NCI-H2171 (cell line): Measurements from ENCODE around the gene ATG2B.
A peak's percentile ranks its signal among the peaks of the same experiment; 100 is the strongest.
"Not testable (repeated sequence)": the region's sequence is repeated elsewhere in the genome, so short reads cannot be mapped to it uniquely, and the experiment has no call there.

Experiments
- DNase-seq: peaks from one replicate; lab custom pipeline; 2025; lab: John Stamatoyannopoulos, UW

The ATG2B gene

DNA sequence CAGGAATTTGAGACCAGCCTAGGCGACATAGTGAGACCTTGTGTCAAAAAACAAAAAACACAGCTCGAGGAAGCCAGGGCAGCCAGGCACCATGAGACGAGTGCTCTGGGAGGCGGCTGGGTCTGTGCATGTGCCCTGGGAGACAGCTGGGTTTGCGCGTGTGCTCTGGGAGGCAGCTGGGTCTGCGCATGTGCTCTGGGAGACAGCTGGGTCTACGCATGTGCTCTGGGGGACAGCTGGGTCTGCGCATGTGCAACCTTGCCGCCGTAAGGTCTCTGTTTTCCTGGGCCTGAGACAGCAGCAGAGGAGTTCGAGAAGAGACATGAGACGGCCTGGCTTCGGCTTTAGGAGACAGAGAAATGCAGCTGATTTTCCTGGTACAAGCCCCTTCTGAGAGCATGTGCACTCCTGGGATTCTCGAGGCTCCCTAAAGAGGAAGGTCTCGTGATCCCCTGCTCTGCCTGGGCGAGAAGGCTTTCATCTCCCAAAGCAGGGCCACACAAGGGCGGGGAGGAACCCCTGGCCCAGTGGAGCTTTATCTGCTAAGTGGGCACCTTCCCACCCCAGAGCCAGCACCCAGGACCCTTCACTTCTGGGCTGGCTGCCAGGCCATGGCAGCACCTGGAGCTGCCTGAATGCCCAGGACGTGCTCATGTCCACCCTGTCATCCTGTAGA lies 110.7 kb downstream of the ATG2B start:
- peak; percentile 31 for DNase-seq

DNA sequence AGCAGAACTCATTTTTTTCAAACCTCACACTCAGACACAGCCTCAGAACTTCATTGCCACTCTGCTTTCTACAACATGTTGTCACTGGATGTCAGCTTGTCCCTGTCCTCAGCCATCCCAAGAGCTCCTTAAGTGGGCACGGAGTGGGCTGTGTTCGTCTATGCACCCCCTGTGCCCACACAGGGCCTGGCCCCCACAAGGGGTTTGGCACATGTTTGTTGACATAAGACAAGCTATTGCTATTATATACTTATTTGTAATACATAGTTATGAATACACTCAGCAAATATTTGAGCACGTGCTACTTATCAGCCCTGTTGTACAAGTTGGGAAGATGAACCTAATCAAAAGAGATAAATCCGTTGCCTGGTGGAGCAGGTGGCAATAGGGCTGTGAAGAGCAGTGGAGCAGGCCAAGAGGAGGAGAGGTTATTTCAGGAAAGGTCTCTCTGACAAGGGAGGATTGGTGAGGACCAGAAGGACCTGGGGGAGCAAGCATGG lies 111.4 kb downstream of the ATG2B start:
- no peak for DNase-seq

GRCh38 chr14:96250485-96250884 lies 112.7 kb downstream of the ATG2B start:
- DNase-seq: no peak

- no peak for DNase-seq
These were observed 114.1 kb downstream of the ATG2B start for GRCh38 chr14:96249029-96249428.

GRCh38 chr14:96247031-96247430 lies 116.1 kb downstream of the ATG2B start:
- DNase-seq: no peak

DNA sequence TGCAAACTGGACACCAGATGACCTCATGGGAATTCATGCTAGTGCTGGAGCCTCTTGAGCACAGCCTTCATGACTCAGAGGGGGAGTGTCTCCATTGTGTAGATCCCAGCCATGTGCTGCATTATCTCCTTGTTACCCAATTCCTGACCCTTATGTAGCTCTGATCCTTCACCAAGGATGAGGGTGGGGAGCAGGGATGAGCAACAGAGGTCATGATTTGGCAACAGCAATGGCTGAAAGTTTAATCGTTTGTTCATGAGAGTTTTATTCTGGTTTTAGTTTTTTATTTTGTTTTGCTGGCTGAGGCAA lies 116.6 kb downstream of the ATG2B start:
- DNase-seq: peak; percentile 83

GRCh38 chr14:96245710-96246538 lies 117.2 kb downstream of the ATG2B start:
- DNase-seq: peak; percentile 92

DNA sequence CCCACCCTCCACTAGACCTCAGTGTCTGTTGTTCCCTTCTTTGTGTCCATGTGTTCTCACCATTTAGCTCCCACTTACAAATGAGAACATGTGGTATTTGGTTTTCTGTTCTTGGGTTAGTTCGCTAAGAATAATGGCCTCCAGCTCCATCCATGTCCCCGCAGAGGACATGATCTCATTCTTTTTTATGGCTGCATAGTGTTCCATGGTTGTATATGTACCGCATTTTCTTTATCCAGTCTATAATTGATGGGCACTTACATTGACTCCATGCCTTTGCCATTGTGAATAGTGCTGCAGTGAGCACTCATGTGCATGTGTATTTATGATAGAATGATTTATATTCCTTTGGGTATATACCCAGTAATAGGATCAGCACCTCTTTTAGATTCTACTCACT lies 118.1 kb downstream of the ATG2B start:
- not testable (repeated sequence) for DNase-seq

DNA sequence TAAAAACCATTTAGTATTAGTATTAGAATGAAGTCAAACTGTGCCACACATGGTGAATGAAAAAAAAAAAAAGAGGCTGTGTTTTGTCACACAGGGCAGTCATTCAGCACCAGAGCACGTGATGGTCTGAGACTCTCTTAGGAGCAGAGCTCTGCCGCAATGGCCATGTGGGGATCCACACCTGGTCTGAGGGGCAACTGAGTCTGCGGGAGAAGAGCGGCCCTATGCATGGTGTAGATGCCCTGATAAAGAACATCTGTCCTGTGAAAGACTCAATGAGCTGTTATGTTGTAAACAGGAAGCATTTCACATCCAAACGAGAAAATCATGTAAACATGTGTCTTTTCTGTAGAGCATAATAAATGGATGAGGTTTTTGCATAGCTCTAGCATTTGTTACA lies 119.4 kb downstream of the ATG2B start:
- DNase-seq: peak; percentile 44

DNA sequence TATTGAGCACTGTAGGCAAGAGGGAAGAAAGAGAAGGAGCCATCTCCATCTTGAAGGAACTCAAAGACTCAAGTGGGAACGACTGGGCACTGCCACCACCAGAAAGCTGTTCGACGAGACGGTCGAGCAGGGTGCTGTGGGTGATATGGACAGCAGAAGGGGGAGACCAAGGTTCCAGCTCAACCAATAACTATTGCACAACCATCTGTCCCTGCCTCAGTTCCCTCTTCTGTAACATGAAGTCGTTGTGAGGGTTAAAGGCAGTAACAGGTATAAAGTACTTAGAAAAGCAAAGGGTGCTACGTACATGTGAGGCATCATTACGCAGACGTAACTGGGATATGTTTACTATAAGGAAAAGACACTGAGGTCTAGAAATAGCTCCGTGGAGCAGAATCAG lies 121.0 kb downstream of the ATG2B start:
- DNase-seq: no peak

GRCh38 chr14:96240641-96241040 lies 122.5 kb downstream of the ATG2B start:
- no peak for DNase-seq

DNA sequence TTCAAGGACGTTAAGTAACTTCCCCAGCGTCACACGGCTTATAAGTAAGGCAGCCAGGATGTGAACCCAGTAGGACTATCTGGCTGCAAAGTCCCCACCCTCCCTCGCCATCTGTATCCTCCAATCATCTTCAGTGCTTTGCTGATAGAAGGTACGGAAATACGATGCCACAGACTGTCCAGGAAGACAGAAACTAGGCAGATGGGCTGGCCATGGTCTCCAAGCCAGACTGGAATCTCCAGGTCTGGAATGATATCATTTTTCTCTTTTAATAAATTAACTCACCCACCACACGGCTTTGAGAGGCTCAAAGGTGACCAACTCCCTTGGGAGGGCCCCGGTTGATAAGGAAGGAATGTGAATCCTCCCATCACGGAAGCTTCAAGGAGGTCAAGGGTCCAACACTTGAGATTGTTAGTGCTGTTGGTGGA lies 123.4 kb downstream of the ATG2B start:
- DNase-seq: no peak

- no peak for DNase-seq
These were observed 124.4 kb downstream of the ATG2B start for GRCh38 chr14:96238676-96239265.

GRCh38 chr14:96237641-96238040 lies 125.5 kb downstream of the ATG2B start:
- no peak for DNase-seq

DNA sequence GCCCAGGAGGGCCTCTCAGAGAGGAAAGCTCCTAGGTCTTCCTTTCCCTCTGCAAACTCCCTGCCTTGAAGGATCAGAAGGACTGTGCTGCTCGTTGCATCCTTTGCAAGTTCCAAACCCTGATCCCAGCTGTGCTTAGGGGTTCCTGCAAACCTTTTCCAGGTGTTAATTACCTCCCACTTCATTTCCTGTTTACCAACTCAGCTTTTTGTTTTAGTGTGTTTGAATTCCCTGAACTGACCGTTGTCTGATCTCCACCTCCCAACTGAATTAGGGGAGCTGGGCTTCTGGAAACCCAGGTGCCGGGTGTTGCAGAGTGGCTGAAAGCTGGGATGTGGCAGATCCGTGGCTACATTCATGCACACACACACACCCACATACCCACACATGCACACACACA lies 127.7 kb downstream of the ATG2B start:
- DNase-seq: no peak

DNA sequence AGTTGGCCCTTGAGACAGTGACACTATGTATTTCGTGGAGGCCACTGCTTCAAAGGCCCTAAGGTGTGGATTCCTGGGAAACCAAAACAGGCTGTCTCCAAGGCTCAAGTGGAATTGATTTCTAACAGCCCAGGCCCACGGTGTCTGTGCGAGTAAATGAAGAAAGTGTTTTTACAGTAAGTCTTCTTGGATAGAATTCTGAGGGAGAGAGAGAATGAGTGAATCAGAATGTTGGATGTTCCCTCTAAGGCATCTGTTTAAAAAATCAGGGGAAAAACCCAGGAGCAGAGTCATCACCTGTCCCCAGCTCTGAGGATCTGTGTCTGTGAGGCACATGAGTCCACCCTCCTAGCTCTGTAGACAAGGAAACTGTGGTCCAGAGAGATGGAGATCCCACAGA lies 129.5 kb downstream of the ATG2B start:
- DNase-seq: no peak

DNA sequence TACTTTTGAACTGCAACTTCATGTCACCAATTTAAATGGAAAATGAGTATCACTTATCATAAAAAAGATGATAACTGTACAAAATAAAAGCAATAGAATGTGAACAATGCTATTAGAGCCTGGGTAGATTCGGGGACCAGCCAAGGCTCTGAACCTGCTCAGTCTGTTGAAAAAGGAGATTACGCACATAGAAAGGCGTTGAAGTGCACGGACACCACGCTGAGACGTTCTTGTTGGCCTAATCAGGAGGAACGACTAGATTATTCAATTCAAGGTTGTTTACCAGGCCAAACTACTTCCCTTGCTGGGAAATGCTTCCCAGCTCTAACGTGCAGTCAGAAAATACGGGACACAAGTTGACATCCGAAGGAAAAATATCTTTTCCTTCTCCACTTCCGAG lies 130.6 kb downstream of the ATG2B start:
- no peak for DNase-seq

GRCh38 chr14:96231526-96232130 lies 131.5 kb downstream of the ATG2B start:
- peak; percentile 73 for DNase-seq

GRCh38 chr14:96231056-96231455 lies 132.1 kb downstream of the ATG2B start:
- no peak for DNase-seq

DNA sequence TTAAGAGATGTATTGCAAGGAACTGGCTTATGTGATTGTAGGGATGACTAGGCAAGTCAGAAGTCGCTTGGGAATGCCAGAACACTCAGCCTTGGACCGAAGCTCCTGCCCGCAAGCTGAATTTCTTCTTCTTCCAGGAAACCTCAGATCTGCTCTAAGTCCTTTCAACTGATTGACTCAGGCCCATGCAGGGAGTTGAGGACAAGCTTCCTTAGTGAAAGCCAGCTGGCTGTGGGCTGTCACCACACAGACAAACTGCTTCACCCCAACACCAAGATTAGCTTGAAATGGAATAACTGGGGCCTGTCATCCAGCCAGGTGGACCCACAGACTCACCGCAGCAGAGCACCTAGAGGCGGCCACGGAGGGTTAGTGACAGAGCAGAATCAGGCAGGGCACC lies 133.8 kb downstream of the ATG2B start:
- no peak for DNase-seq
